Diencephalon (tissue), 1 donor: ENCODE results near the gene LHX3. TPM values are rescaled to one million over a fixed set of nuclear protein-coding genes. Genes with fewer than 3 reads are reported as not detected.

ENCODE experiments used
- total RNA-seq: library from RNA; depleted of rRNA; stranded (reverse); fragments of >200 nt; gene quantifications from one replicate; pipeline ENCODE4 v1.2.3, GENCODE V29; 2014

LHX3 gene
- total RNA-seq = not detected

GRCh38 chr9:136204838-136205706, at the start of gene LHX3:
TSS of gene LHX3 (minus strand) at chr9:136205128. CDS start at chr9:136205012, 116 bp downstream.

GRCh38 chr9:136245219-136246150, 40.6 kb upstream of the LHX3 start, which contains the start of gene QSOX2:
TSS of gene QSOX2 (minus strand) at chr9:136245812. CDS start at chr9:136245803, 9 bp downstream.

Other genes with a start within 250 kb of the LHX3 start
- gene UBAC1, start 243.8 kb downstream of the LHX3 start, total RNA-seq = 41.5 TPM
- gene NACC2, start 109.8 kb downstream of the LHX3 start, total RNA-seq = 18.0 TPM
- gene TMEM250, start 86.3 kb downstream of the LHX3 start, total RNA-seq = 18.9 TPM
- gene QSOX2, start 40.7 kb upstream of the LHX3 start, total RNA-seq = 10.8 TPM
- 0.23 TPM for gene CCDC187, start 99.0 kb upstream of the LHX3 start, total RNA-seq
- 62.5 TPM for gene GPSM1, start 122.4 kb upstream of the LHX3 start, total RNA-seq
- gene DNLZ, start 158.6 kb upstream of the LHX3 start, total RNA-seq = 10.4 TPM
- 2.3 TPM for gene CARD9, start 168.5 kb upstream of the LHX3 start, total RNA-seq
- gene SNAPC4, start 195.0 kb upstream of the LHX3 start, total RNA-seq = 7.8 TPM
- 17.1 TPM for gene ENTR1, start 205.5 kb upstream of the LHX3 start, total RNA-seq
- 32.5 TPM for gene PMPCA, start 205.5 kb upstream of the LHX3 start, total RNA-seq
- gene INPP5E, start 234.7 kb upstream of the LHX3 start, total RNA-seq = 12.7 TPM